Measurements from ENCODE around the gene TLR9. TPM values are rescaled to one million over a fixed set of nuclear protein-coding genes. Genes with fewer than 3 reads are reported as not detected.

Gene TLR9
- total RNA-seq, 1 experiment from 2014 or later: 0.44 TPM

GRCh38 chr3:52221563-52222318 is 3.7 kb downstream of the TLR9 start:
- ChIA-PET CTCF (interaction anchor here (0.6 to 1.4 kb wide), 3 partner anchors 24 to 119 kb away, joined by 3 to 7 read pairs (median 4); partner anchors contain the start of gene PPM1M), POLR2A (ENCODE audit: unreplicated experiment) (no interaction called here)
- Histone ChIP-seq H3K4me2 (no peak overlapping the region), H3F3A (ENCODE audit: insufficient read depth, low read depth) (peaks cover 31% of the 10 kb centered on the region), H2AFZ (no peak overlapping the region), H4K20me1 (ENCODE audit: insufficient read depth) (no peaks in the 10 kb centered on the region), H3K79me2 (ENCODE audit: low read depth) (no peaks in the 10 kb centered on the region), H3K36me3 (ENCODE audit: low read depth) (no peaks in the 10 kb centered on the region), H3K4me3 (no peak overlapping the region), H3K27me3 (ENCODE audit: insufficient read depth, low read depth) (no peaks in the 10 kb centered on the region), H3K9me2 (ENCODE audit: insufficient read depth) (no peaks in the 10 kb centered on the region), H3K4me1 (replicated peaks; ENCODE audit: insufficient read depth) (peaks cover 40% of the 10 kb centered on the region), H3K27ac (no peak overlapping the region), H3K9me3 (ENCODE audit: insufficient read depth, low read depth) (no peaks in the 10 kb centered on the region)
- intact Hi-C loops (cut with micrococcal nuclease; ENCODE audit: unreplicated experiment): no loop called here
- no peak for TF ChIP-seq CTCF (conservative IDR thresholded peaks at IDR 0.05)
- TF ChIP-seq EZH2 (IDR thresholded peaks at IDR 0.05; ENCODE audit: low read depth): no peak
- DNase-seq: no peak
- BruUV-seq (replicated peaks): no TSS peak

GRCh38 chr3:52221141-52221562 is 4.3 kb downstream of the TLR9 start:
- no peaks in the 10 kb centered on the region for H3K79me2 ChIP-seq (ENCODE audit: low read depth)
- ChIA-PET CTCF (interaction anchor here (0.6 to 1.4 kb wide), 8 partner anchors 16 to 237 kb away, joined by 3 to 19 read pairs (median 6); partner anchors contain the start of gene TWF2), POLR2A (ENCODE audit: unreplicated experiment) (no interaction called here)
- H3F3A ChIP-seq (ENCODE audit: insufficient read depth, low read depth): peaks cover 37% of the 10 kb centered on the region
- H3K4me1 ChIP-seq (replicated peaks; ENCODE audit: insufficient read depth): peaks cover 46% of the 10 kb centered on the region
- TF ChIP-seq CTCF (conservative IDR thresholded peaks at IDR 0.05) (no peak), EZH2 (IDR thresholded peaks at IDR 0.05; ENCODE audit: low read depth) (no peak)
- 0 out of 2 replicates have a peak overlapping the region, but pooled peaks have one; percentile 24 for H3K4me2 ChIP-seq
- H2AFZ ChIP-seq: no peak overlapping the region
- intact Hi-C loops (cut with micrococcal nuclease; ENCODE audit: unreplicated experiment): no loop called here
- no peaks in the 10 kb centered on the region for H3K36me3 ChIP-seq (ENCODE audit: low read depth)
- no TSS peak for BruUV-seq (replicated peaks)
- no peaks in the 10 kb centered on the region for H3K9me2 ChIP-seq (ENCODE audit: insufficient read depth)
- H3K27ac ChIP-seq: no peak overlapping the region
- H4K20me1 ChIP-seq (ENCODE audit: insufficient read depth): no peaks in the 10 kb centered on the region
- H3K9me3 ChIP-seq (ENCODE audit: insufficient read depth, low read depth): no peaks in the 10 kb centered on the region
- no peak for DNase-seq
- no peak overlapping the region for H3K4me3 ChIP-seq
- no peaks in the 10 kb centered on the region for H3K27me3 ChIP-seq (ENCODE audit: insufficient read depth, low read depth)

GRCh38 chr3:52220380-52221026 is 4.9 kb downstream of the TLR9 start:
- DNase-seq: peak; percentile 67 to 87
- TF ChIP-seq EZH2 (IDR thresholded peaks at IDR 0.05; ENCODE audit: low read depth) (no peak), CTCF (conservative IDR thresholded peaks at IDR 0.05) (peak; percentile 85)
- Histone ChIP-seq H3K4me2 (peak overlapping the region; percentile 69; the same call in 1 of the 2 replicates), H3K27ac (no peak overlapping the region), H2AFZ (no peak overlapping the region), H3K4me1 (replicated peaks; ENCODE audit: insufficient read depth) (peaks cover 53% of the 10 kb centered on the region), H3K9me3 (ENCODE audit: insufficient read depth, low read depth) (no peaks in the 10 kb centered on the region), H3K27me3 (ENCODE audit: insufficient read depth, low read depth) (no peaks in the 10 kb centered on the region), H3K9me2 (ENCODE audit: insufficient read depth) (no peaks in the 10 kb centered on the region), H3F3A (ENCODE audit: insufficient read depth, low read depth) (peaks cover 43% of the 10 kb centered on the region), H3K36me3 (ENCODE audit: low read depth) (no peaks in the 10 kb centered on the region; the same call in 1 of the 2 replicates), H4K20me1 (ENCODE audit: insufficient read depth) (no peaks in the 10 kb centered on the region), H3K4me3 (no peak overlapping the region), H3K79me2 (ENCODE audit: low read depth) (no peaks in the 10 kb centered on the region)
- CTCF ChIA-PET: interaction anchor here (0.6 to 1.4 kb wide), 11 partner anchors 14 to 279 kb away, joined by 3 to 19 read pairs (median 5); partner anchors contain the start of genes PARP3, RRP9 and TWF2
- POLR2A ChIA-PET (ENCODE audit: unreplicated experiment): interaction anchor here (0.6 kb wide), 2 partner anchors 67 to 148 kb away, joined by 4 read pairs; no protein-coding TSS in a partner anchor
- intact Hi-C loops (cut with micrococcal nuclease; ENCODE audit: unreplicated experiment): loop anchor here (1.0 kb wide), 1 partner anchor 119 kb away; no protein-coding TSS in a partner anchor
- BruUV-seq (replicated peaks): no TSS peak
